Lower lobe of right lung (tissue), 2 donors: ENCODE measurements around the gene LOXL1. TPM values are rescaled to one million over a fixed set of nuclear protein-coding genes. Genes with fewer than 3 reads are reported as not detected.
"Not testable (repeated sequence)": the region's sequence is repeated elsewhere in the genome, so short reads cannot be mapped to it uniquely, and the experiment has no call there.

Source experiments
- ATAC-seq, 2 donors: fragments of 200-7000 bp; cut with Tn5 transposase; one replicate each; pipeline ENCODE4 v1.9.1; 2020 to 2022; ENCODE audit warnings: mild to moderate bottlenecking in 2 of 2, moderate library complexity in 2 of 2
- DNase-seq: peaks from one replicate; pipeline ENCODE4 v3.0.0-alpha.2; 2020
- H3K27ac ChIP-seq: fragments of 200-600 bp; one replicate; pipeline ENCODE4 v1.8.0; 2022
- H3K27me3 ChIP-seq: fragments of 200-600 bp; one replicate; pipeline ENCODE4 v1.8.0; 2022; ENCODE audit warnings: low read depth
- H3K36me3 ChIP-seq: fragments of 200-600 bp; one replicate; pipeline ENCODE4 v1.8.0; 2022; ENCODE audit warnings: mild to moderate bottlenecking
- H3K4me1 ChIP-seq: fragments of 200-600 bp; one replicate; pipeline ENCODE4 v1.8.0; 2022
- H3K4me3 ChIP-seq: fragments of 200-600 bp; one replicate; pipeline ENCODE4 v1.8.0; 2022; ENCODE audit warnings: mild to moderate bottlenecking
- H3K9me3 ChIP-seq: fragments of 200-600 bp; one replicate; pipeline ENCODE4 v1.8.0; 2022
- intact Hi-C: fragments of 100-400 bp; cut with DNase I; formaldehyde crosslinking; loops from one replicate; pipeline ENCODE4 v1.11.0; 2022
- total RNA-seq: library from RNA; stranded (reverse); fragmentation: NEBNext Ultra II Directional; extraction: Animal tissue kit (Norgen Biotek cat#: 25700); gene quantifications from one replicate; pipeline ENCODE4 v1.2.1, GENCODE V29; 2021
- TF ChIP-seq, protein P1 (sequence below): fragments of 200-600 bp; IDR thresholded peaks from one replicate; pipeline ENCODE4 v1.8.0; 2022; ENCODE audit warnings: antibody characterized with exemption, mild to moderate bottlenecking
- donor health status: DM: no; HTN: yes; CAD: no; lungs with severe emphysema.

Gene LOXL1
- total RNA-seq, 1 donor from 2014 or later, result 7.6 TPM

DNA sequence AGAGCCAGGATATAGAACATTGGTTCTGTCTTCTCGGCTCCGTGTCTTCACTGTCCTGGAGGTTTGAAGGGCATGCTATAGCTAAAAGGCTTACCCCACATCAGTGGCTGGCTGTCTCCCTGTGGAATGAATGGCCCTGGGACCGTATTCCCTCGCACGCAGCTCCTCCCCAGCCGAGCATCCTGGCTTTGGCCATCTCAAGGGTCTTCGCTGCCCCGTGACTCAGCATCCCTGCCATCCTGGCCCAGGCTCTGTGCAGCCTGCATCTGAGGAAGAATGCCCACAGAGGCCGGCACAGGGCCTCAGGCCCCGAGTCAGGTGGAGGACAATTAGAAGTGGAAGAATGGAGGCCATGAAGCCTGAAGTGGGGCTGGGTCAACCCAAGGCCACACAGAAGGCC lies 11.0 kb downstream of the LOXL1 start:
- no peak overlapping the region for H3K27ac ChIP-seq

DNA sequence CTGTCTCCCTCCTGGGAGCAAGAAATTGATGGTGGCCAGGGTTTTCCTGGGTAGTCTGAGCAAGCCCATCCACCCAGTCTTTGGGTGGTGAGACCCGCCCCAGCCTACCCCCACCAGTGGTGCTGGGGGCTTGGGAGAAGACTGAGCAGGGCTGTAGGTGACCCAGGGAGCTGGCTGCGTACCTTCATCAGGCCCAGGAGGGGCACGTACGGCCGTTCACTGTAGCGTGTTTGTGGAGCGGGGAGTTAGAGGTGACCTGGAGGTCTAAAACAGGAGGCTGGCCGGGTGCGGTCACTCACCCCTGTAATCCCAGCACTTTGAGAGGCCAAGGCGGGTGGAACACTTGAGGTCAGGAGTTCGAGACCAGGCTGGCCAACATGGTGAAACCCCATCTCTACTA lies 11.5 kb downstream of the LOXL1 start:
- Histone ChIP-seq H3K4me1 (peaks cover 21% of the 10 kb centered on the region), H3K4me3 (no peak overlapping the region), H3K27ac (no peak overlapping the region), H3K9me3 (no peaks in the 10 kb centered on the region), H3K27me3 (no peaks in the 10 kb centered on the region), H3K36me3 (no peaks in the 10 kb centered on the region)
- intact Hi-C loops, result no loop called here
- ATAC-seq, result no peak
- TF ChIP-seq, protein P1, sequence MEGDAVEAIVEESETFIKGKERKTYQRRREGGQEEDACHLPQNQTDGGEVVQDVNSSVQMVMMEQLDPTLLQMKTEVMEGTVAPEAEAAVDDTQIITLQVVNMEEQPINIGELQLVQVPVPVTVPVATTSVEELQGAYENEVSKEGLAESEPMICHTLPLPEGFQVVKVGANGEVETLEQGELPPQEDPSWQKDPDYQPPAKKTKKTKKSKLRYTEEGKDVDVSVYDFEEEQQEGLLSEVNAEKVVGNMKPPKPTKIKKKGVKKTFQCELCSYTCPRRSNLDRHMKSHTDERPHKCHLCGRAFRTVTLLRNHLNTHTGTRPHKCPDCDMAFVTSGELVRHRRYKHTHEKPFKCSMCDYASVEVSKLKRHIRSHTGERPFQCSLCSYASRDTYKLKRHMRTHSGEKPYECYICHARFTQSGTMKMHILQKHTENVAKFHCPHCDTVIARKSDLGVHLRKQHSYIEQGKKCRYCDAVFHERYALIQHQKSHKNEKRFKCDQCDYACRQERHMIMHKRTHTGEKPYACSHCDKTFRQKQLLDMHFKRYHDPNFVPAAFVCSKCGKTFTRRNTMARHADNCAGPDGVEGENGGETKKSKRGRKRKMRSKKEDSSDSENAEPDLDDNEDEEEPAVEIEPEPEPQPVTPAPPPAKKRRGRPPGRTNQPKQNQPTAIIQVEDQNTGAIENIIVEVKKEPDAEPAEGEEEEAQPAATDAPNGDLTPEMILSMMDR, result no peak
- DNase-seq, result peak; percentile 30

More for the DNA sequence above, 11.0 kb downstream of the LOXL1 start:
- TF ChIP-seq, protein P1, result no peak
- no peak overlapping the region for H3K4me3 ChIP-seq
- no peaks in the 10 kb centered on the region for H3K36me3 ChIP-seq
- H3K9me3 ChIP-seq, result no peaks in the 10 kb centered on the region
- no peak for ATAC-seq
- DNase-seq, result peak; percentile 12
- intact Hi-C loops, result no loop called here
- peaks cover 21% of the 10 kb centered on the region for H3K4me1 ChIP-seq
- no peaks in the 10 kb centered on the region for H3K27me3 ChIP-seq

GRCh38 chr15:73938516-73938915 lies 12.3 kb downstream of the LOXL1 start:
- intact Hi-C loops, H3K36me3 ChIP-seq, H3K9me3 ChIP-seq, H3K4me3 ChIP-seq, H3K27me3 ChIP-seq, ATAC-seq, H3K27ac ChIP-seq: not testable (repeated sequence)
- DNase-seq, result peak; percentile 3
- peaks cover 21% of the 10 kb centered on the region for H3K4me1 ChIP-seq

GRCh38 chr15:73939138-73939537 lies 12.9 kb downstream of the LOXL1 start:
- intact Hi-C loops, result no loop called here
- TF ChIP-seq, protein P1, result no peak
- Histone ChIP-seq H3K9me3 (no peaks in the 10 kb centered on the region), H3K36me3 (no peaks in the 10 kb centered on the region), H3K27ac (no peak overlapping the region), H3K4me3 (no peak overlapping the region), H3K27me3 (no peaks in the 10 kb centered on the region), H3K4me1 (peaks cover 18% of the 10 kb centered on the region)
- ATAC-seq (no peak), DNase-seq (peak; percentile 19)

DNA sequence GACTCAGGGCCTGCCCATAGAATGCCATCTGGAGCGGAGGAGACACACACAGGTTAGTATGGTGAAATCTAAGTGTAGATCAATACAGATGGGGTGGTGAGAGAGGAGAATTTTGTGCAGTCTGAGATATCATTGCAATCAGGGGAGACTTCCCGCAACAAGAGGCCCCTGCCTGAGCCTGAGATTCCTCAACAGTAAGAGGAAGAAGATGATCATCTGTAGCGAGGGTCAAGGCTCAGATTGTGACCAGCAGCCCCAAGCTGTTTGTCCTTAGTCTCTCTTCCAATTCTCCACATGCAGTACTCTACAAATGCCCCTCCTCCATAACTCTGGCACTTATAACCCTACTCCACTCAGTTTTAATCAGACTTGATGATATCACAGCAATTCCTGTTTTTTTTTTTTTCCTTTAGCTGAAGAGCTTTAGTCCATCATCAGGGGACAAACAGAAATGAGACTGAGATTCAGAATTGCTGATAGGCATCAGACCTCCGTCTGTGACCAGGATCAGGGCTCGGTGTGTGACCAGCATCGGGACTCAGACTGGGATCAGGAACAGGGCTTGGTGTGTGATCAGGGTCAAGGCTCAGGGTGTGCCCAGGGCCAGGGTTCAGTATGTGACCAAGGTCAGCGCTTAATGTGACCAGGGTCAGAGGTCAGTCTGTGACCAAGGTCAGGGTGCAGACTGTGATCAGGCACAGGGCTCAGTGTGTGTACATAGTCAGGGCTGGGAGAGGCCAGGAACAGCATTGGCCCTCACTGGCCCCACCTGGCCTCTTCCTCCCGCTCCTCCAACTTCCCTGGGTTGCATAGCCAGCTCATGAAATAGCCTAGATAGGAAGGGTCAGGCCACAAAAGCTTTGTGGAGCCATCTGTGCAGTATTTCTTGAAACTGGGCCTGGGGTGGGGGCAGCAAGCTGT lies 14.1 kb downstream of the LOXL1 start:
- H3K9me3 ChIP-seq, result no peaks in the 10 kb centered on the region
- intact Hi-C loops, result no loop called here

More for the DNA sequence above, 14.1 kb downstream of the LOXL1 start:
- Histone ChIP-seq H3K4me3 (no peak overlapping the region), H3K27ac (no peak overlapping the region), H3K36me3 (no peaks in the 10 kb centered on the region), H3K27me3 (no peaks in the 10 kb centered on the region), H3K4me1 (peaks cover 7% of the 10 kb centered on the region)
- ATAC-seq, result no peak
- TF ChIP-seq, protein P1, result no peak
- peak; percentile 4 for DNase-seq
